HG03159 (cell line): Measurements from ENCODE around the gene ICAM3.

Experiments
- ATAC-seq: cut with Tn5 transposase; IDR thresholded peaks from one replicate; pipeline ENCODE4 v1.9.1; 2021; ENCODE audit warnings: mild to moderate bottlenecking, moderate library complexity; ENCODE audit not compliant: unreplicated experiment

Gene ICAM3

DNA sequence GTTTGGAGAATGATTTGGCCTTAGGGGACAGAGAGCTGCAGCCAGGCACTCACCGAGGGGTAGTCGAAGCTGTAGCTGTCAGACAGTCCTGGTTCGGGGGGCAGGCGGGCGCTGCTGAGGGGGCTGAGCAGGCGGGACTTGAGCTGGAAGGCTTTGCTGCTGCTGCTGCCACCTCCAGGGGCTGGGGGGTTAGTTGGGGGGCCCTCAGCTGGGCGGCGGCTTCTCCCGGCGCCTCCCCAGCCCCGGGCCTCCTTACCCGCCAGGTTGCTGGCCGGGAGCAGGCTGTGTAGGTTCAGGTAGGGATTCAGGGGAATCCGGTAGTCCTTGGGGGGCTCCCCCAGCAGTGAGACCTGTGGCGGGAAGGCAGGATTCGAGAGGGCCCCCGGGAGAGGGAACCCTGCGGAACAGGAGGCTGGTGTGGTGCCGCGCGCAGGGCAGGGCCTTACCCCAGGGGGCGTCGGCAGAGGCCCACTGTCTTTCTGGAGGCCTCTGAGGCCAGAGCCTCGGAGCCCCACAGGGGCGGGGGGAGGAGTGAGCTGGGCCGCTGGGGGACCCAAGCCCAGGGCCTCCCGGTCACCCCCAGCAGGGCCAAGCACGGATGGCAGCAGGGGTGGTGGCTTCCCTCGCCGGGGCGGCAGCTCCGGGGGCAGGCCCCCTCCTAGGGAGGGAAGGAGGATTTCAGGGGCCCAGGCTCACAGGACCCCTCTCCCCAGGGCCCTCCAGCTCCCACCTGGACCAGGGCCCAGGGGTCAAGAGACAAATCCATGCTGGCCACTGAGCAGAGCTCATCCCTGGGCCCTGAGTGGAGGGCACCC is 18.6 kb downstream of the ICAM3 start:
- ATAC-seq, result no peak

DNA sequence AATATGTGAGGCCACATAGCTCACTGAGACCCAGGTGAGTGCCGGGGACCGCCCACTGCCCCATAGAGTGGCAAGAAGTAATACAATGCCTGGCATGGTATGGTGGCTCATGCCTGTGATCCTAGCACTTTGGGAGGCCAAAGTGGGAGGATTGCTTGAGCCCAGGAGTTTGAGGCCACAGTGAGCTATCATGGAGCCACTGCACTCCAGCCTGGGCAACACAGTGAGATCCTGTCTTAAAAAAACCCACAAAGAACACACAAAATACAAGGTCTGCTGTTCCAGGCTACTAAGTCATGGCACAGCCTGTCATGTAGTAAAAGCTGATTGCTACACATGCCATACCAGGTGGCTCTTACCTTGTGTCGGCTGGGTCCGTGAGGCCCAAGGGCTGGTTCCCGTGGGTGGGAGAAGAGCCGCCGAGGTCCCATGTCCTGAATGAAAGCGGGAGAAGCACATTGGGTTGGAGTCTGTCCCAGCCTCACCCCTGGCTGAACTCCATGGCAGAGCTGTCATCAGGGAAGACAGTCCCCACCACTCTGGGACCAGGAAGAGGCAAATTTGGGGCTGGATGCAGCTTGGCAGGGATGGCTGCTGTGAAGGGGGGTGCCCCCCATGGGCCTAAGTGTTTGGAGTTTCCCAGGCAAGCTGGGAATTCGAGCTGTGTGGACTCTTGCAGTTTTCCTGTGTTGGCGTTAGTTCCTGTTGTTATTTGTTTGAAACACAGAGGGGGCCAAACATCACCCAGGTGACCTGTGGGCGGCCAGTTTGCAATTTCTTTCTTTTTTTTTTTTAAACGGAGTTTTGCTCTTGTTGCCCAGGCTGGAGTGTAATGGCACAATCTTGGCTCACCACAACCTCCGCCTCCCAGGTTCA is 20.4 kb downstream of the ICAM3 start:
- ATAC-seq, result no peak

- no peak for ATAC-seq
These were observed 21.5 kb downstream of the ICAM3 start for GRCh38 chr19:10317857-10318462.

DNA sequence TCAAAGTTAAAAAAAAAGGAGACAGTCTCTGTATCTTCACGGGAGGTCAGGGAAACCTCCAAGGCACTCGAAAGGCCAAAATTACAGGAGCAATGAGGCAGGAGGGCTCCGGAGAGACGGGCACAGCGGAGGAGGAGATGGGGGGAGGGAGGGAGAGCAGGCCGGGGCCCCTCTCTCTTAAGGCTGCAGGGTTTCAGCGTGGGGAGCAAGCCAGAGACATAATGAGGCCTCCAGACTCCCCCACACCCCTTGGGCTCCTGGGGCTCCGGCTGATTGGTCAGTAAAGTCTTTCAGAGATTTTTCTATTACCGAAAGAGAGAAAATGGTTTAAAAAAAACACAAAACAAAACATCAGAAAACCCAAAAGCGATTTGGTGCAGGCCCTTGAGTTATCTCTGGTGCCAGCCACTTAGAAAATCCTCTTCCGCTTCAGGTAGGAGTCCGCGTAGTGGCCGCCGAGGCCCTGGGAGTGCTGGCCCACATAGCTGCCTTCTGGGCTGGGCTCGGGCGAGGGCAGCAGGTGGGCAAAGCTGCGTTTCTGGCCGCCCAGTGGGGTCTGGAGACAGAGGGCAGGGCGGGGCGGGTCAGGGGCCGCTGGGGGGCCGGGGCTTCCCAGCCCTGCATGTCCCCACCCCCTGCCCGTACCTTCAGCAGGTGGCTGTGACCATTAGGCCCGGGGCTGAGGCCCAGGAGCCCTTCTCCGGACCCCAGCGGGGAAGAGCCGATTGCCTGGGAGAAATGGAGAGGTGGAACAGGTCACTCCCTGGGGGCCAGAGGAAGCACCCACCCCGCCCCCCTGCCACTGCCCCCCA is 22.2 kb downstream of the ICAM3 start:
- no peak for ATAC-seq

DNA sequence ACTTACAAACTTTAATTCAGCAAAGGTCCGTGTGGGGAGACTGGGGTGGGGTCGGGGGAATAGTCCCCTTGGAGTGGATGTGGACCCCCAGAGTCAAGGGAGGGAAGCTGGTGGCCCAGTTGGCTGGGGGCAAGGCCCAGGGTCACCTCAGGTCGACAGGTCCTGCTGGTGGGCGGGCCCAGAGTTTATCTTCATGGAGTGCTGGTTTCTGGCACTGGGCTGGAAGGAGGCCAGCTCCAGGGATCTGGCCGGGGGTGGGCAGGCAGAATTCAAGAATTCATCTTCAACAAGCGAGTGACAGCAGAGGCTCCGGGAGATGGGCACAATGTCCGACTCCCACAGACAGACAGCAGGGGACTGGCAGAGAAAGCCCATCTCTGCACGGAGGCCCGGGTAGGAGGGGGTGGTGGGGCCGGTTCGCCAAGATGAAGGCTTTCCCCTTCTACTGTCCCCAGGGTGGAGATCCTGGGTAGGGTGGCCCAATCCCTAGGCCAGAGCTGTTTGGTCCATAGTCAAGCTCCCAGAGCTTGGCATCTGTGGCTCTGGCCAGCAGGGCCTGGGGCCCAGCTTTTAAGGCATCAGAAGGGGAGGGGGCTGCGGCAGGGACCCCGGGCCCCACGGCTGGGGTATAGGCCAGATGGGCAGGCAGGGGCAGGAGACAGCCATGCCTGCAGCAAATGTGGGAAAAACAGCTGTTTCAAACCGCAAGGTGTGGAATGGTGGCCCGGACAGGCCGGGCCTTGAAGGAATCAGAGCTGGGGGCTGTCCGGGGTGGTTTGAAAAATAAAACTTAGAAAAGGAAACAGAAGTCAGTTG is 23.0 kb downstream of the ICAM3 start:
- ATAC-seq, result peak; percentile 16

DNA sequence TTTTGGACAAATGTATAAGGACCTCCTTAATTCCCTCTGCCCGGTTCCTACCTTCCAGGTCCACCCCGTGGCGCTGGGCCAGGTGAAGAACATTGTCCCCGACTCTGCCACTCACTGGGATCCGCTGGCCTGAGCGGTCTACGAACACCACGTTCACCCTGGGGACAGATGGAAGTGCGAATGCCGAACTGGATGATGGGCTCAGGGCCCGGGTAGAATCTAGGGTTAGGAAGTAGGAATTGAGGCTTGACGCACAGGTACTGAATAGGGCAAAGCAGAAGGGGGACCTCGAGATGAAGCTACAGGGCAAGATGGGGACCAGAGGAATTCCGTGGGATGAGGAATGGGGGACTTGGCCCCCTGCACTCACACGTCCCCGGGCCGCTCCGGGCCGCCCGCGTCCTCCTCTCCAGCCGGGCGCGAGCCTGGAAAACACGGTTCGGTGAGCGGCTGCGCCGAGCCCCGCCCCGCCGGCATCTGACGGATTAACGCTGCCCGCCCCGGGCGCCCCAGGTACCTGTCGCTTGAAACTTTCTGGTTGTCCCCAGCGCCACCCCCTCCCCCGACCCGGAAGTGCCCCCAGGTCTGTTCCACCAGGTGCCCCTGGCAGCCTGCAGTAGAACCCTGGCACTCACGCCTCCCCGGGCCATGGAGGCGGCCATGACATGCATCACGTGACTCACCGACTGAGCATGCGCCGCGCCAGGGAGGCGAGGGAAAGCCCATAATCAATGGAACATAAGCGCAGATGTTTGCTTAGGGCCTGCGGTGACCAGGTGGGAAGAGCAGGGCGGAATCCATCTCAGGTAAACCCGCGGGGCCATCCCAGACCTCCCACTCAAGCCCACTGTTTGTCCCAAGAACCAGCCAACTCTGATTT is 23.8 kb downstream of the ICAM3 start, which contains the start of gene FDX2:
Gene FDX2, minus strand, starts transcription at position 681 of the 880 bp plus-strand sequence. Its CDS starts 19 bp downstream, at position 662.
- ATAC-seq, result peak; percentile 74

- ATAC-seq, result no peak
These were observed 30.0 kb downstream of the ICAM3 start, which contains the start of gene ZGLP1 for GRCh38 chr19:10309423-10309822. TSS of gene ZGLP1 (minus strand) at chr19:10309815.

GRCh38 chr19:10306327-10306726 is 33.1 kb downstream of the ICAM3 start:
- no peak for ATAC-seq

- no peak for ATAC-seq
These were observed 34.2 kb downstream of the ICAM3 start for GRCh38 chr19:10305139-10305806.

DNA sequence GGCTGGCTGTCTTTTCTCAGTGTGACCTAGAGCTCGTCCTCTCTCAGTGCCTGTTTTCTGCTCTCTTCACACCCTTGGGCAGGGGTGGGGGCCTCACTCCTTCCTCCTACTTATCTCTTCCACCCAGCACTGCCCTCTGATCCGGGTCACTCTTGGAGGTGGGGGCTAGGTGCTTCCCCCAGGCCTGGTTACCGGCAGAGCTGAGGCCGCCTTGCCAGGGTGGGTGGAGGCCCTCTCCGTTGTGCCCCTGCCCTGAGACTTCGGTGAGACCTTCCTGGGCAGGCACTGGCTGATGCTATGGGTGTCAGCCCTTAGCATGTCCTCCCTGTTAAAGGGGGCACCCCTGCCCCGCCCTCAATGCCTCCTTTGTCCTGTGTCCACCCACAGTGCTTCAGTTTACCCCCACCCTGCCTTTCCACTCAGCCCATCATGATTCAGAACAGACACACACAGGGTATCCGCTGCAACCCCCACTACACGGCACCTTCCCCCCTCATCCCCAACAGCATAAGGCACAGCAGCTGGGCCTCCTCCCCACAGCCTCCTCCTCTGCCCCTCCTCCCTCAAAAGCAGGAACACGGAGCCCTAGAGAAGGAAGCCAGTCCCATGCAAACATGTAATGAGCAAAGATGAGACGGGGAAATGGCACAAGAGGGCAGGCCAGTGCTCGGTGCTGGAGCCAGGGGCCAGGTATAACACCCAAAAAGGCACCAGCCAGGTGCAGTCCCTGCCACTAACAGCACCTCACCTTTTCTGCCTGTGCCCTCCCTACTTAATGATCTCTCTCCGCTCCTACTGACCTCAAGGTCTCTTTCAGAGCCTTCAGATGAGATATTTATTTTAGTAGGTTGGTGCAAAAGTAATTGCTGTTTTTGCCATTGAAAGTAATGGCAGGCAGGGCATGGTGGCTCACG is 39.6 kb downstream of the ICAM3 start:
- no peak for ATAC-seq

- ATAC-seq, result no peak
These were observed 43.4 kb downstream of the ICAM3 start for GRCh38 chr19:10295847-10296591.

GRCh38 chr19:10295305-10295846 is 44.0 kb downstream of the ICAM3 start:
- ATAC-seq, result no peak

DNA sequence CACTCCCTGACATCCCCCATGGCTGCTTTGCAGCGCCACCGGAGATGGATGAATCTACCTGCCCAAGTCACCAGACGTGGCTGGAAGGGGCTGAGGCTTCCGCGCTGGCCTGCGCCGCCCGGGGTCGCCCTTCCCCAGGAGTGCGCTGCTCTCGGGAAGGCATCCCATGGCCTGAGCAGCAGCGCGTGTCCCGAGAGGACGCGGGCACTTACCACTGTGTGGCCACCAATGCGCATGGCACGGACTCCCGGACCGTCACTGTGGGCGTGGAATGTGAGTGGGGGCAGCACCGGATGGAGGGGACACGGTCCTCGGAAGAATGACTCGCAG is 45.1 kb downstream of the ICAM3 start:
- ATAC-seq, result no peak

- ATAC-seq, result no peak
These were observed 45.6 kb downstream of the ICAM3 start for GRCh38 chr19:10293637-10294367.

DNA sequence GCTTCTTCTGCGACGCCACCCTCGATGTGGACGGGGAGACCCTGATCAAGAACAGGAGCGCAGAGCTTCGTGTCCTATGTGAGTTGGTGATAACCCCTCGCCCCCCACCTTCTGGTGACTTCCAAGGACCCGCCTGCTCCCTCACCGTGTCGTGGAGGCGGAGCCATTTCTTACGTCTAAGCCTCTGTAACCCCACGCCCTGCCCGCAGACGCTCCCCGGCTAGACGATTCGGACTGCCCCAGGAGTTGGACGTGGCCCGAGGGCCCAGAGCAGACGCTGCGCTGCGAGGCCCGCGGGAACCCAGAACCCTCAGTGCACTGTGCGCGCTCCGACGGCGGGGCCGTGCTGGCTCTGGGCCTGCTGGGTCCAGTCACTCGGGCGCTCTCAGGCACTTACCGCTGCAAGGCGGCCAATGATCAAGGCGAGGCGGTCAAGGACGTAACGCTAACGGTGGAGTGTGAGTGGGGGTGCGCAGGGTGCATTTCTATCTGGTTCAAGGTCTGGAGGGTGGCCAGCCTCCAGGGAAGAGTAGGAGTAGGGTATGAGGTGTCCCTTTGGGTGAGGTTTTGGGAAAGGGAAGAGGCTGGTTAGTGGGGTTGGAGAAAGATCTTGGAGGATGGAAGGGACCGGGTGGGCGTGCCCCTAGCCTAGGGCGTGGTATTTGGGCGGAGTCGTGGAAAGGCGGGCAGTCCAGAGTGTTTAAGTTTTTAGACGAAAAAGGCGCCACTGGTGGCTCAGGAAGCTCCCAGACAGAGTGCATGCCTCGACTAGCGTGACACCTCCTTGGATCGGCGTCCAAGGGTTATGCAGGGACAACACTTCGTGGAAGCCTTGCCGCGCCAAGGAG is 46.4 kb downstream of the ICAM3 start:
- ATAC-seq, result no peak
